GM12873 (cell line): ENCODE results near the gene C3AR1.

ENCODE experiments used
- TF ChIP-seq, protein P1 (sequence below): IDR thresholded peaks from 2 replicates; pipeline ENCODE4 v1.5.1; 2012; ENCODE audit warnings: low read depth, mild to moderate bottlenecking, moderate library complexity, low read length, control low read depth; ENCODE audit not compliant: insufficient read depth; ENCODE audit errors: missing control alignments

Gene C3AR1

GRCh38 chr12:8018666-8019581, 47.2 kb downstream of the C3AR1 start:
- TF ChIP-seq, protein P1, sequence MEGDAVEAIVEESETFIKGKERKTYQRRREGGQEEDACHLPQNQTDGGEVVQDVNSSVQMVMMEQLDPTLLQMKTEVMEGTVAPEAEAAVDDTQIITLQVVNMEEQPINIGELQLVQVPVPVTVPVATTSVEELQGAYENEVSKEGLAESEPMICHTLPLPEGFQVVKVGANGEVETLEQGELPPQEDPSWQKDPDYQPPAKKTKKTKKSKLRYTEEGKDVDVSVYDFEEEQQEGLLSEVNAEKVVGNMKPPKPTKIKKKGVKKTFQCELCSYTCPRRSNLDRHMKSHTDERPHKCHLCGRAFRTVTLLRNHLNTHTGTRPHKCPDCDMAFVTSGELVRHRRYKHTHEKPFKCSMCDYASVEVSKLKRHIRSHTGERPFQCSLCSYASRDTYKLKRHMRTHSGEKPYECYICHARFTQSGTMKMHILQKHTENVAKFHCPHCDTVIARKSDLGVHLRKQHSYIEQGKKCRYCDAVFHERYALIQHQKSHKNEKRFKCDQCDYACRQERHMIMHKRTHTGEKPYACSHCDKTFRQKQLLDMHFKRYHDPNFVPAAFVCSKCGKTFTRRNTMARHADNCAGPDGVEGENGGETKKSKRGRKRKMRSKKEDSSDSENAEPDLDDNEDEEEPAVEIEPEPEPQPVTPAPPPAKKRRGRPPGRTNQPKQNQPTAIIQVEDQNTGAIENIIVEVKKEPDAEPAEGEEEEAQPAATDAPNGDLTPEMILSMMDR = no peak

DNA sequence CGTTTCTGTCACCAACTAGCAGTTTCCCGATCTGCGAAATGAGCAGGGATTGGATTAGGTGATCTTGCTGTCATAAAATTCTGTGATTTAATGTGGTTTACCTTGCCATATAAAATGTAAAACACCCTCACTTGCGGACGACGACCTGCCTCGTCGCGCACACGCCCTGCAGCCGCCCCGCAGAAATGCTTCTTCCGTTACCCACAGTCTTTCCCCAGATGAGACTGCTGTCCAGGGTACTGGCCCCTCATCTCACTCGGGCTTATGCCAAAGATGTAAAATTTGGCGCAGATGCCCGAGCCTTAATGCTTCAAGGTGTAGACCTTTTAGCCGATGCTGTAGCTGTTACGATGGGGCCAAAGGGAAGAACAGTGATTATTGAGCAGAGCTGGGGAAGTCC, 51.3 kb downstream of the C3AR1 start:
- TF ChIP-seq, protein P1 = no peak

- TF ChIP-seq, protein P1 = no peak
These were observed 53.4 kb downstream of the C3AR1 start for GRCh38 chr12:8012651-8013309.

DNA sequence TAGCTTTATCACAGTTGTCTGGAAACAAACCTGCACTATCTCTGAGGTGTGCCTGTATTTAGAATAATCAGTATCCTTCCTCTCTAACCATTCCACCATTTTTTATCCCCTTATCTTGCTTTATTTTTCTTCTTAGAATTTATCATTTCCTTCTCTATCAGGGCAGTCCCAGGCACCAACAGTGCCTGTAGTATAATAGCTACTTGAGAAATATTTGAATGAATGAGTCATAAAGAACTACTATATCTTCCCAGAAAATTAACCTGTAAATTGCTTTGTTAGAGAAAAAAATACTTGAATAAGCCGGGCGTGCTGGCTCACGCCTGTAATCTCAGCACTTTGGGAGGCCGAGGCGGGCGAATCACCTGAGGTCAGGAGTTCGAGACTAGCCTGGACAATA, 54.8 kb downstream of the C3AR1 start:
- TF ChIP-seq, protein P1 = no peak
